Posterior vena cava (tissue), 2 donors: Measurements from ENCODE around the gene TRPV2. TPM values are rescaled to one million over a fixed set of nuclear protein-coding genes. Genes with fewer than 3 reads are reported as not detected.

Source experiments
- DNase-seq: peaks from one replicate; pipeline ENCODE4 v3.0.0-alpha.2; 2020; ENCODE audit warnings: low spot score
- intact Hi-C, 2 donors: fragments of 100-400 bp; cut with DNase I; formaldehyde crosslinking; loops; one replicate each; pipeline versions ENCODE4 v1.14.1 to v1.14.2; 2022 to 2023
- total RNA-seq, 2 donors: library from RNA; stranded (reverse); fragmentation: NEBNext Ultra II Directional; extraction: Animal tissue kit (Norgen Biotek cat#: 25700); gene quantifications; one replicate each; pipeline ENCODE4 v1.2.1, GENCODE V29; 2021
- donor health status: DM: yes; HTN: yes; CAD: no.
- donor health status: DM: yes; HTN: yes; CAD: no.

Gene TRPV2
- total RNA-seq, 2 donors from 2014 or later = 35.7 to 40.8 TPM

DNA sequence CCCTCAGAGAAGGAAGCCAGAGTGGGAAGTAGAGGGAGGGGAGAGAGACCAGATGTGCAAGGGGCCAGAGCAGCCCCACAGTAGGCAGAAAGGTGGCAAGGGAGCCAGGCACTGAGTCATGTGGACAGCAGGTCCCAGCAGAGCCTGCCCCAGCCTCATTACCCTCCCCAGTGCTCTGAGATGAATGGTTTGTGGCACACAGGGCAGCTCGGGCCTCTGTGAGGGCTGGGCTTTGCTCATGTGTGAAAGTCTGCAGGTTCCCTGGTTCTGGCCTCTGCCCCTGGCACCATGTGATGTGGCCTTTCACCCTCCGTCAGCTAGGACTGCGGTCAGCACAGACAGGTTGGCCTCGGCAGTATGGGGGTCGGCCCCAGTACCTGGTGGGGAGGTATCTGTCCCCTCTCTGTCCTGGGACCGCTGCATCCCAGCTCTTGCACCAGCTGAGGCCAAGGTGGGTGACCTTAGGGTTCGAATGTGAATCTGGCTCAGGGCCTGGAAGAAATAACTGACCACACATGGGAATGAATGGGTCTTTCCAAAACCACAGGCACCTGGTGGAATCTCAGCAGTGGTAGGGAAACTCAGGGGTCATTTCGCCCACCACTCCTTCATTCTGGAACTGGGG, 67.8 kb downstream of the TRPV2 start:
- DNase-seq = no peak
- intact Hi-C loops = no loop called here

DNA sequence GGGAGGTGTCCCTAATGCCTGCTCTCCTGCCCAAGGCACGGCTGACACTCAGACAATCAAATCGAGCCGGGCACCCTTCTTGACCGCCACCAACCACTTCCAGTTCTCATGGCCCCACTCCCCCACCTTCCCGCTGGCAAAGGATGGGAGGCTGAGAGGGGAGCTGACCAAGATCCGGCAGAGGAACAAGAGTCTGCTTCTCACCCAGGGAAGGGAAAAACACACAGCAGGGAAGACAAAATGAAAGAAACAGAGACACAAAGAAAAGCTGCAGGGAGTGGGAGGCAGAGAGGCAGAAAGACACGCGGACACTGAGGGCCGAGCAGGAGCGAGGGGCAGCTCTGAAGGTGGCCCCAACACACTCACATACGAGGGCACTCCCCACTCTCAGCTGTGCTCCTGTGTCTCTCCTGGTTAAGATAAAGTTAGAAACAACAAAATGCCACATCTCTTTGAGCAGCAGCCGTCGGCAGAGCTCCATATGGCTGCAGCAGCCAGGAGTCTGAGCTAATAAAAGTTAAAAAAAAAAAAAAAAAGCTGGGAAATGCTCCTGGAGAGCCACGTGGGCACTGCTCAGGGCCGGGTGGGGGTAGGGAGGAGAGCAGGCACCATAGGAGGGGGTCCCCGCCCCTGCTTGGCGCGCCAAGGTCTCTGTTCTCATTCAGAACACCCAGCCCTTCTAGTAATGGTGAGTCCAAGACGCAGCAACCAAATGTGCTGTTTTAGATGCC, 69.2 kb downstream of the TRPV2 start:
- intact Hi-C loops = no loop called here
- DNase-seq = no peak

Other genes starting within 250 kb of the TRPV2 start
- 100 to 1,000 TPM in 1 of 2 donors, 10 to 100 TPM in 1; 97.0 to 108 TPM for gene NCOR1, start 200.0 kb upstream of the TRPV2 start, total RNA-seq
- gene PIGL, start 198.4 kb upstream of the TRPV2 start, total RNA-seq = 10 to 100 TPM; 26.2 to 27.0 TPM
- 10 to 100 TPM; 15.8 to 25.9 TPM for gene CENPV, start 62.1 kb upstream of the TRPV2 start, total RNA-seq
- 100 to 1,000 TPM; 581 to 633 TPM for gene UBB, start 34.5 kb upstream of the TRPV2 start, total RNA-seq
- gene LRRC75A, start 76.6 kb downstream of the TRPV2 start, total RNA-seq = 1 to 10 TPM; 2.3 to 3.0 TPM
- 1 to 10 TPM; 5.1 to 6.1 TPM for gene ZNF287, start 153.6 kb downstream of the TRPV2 start, total RNA-seq
- 1 to 10 TPM; 4.6 to 5.2 TPM for gene ZNF624, start 238.3 kb downstream of the TRPV2 start, total RNA-seq